ENCODE data around the gene CAMTA1. TPM values are rescaled to one million over a fixed set of nuclear protein-coding genes. Genes with fewer than 3 reads are reported as not detected.
A peak's percentile ranks its signal among the peaks of the same experiment; 100 is the strongest.

CAMTA1 gene
- total and polyA plus RNA-seq, 2 experiments from 2014 or later, result 213 to 341 TPM

DNA sequence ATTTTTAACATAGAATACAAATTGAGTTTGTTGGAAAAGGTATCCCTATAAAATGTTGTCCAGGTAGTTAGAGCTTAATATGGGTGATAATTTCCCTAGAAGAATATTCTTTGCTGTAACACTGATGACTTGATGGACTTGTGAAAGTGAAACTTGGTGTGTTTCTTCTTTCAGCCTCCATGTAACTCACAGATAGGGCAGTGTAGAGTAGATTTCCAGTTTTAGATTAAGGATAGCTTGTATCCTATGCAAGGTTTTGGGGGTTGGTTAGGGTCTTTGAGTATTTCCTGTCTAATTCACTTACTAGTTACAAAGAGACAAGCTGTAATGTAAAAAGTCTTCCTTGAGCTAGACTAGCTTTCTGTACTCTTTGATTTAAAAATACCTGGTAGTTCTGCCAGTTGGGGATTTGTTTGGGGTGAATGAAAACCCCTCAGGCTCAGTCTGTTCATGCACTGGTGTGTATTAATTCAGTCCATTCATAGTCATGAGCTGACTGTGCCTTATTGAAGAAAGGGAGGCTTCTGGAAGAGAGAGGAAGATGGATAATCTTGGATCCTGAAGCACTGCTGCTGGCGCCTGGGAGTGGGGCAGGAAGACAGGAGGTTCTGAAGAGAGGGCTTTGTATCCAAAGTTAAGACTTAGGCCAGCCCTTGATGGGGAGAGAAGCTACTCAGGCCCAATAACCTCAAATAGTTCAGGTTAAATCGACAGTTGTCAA lies 83.6 kb downstream of the CAMTA1 start:
- no peak for DNase-seq (ENCODE audit: low read depth in 1 of 2, low spot score in 1 of 2)
- Histone ChIP-seq H3K4me1 (ENCODE audit: low read depth) (peaks cover 15% of the 10 kb centered on the region), H3K4me3 (no peak overlapping the region), H3K27ac (peak overlapping the region; percentile 29), H3K9me3 (ENCODE audit: low read depth) (no peaks in the 10 kb centered on the region), H3K27me3 (no peaks in the 10 kb centered on the region), H3K36me3 (no peaks in the 10 kb centered on the region)
- TF ChIP-seq, protein P1, sequence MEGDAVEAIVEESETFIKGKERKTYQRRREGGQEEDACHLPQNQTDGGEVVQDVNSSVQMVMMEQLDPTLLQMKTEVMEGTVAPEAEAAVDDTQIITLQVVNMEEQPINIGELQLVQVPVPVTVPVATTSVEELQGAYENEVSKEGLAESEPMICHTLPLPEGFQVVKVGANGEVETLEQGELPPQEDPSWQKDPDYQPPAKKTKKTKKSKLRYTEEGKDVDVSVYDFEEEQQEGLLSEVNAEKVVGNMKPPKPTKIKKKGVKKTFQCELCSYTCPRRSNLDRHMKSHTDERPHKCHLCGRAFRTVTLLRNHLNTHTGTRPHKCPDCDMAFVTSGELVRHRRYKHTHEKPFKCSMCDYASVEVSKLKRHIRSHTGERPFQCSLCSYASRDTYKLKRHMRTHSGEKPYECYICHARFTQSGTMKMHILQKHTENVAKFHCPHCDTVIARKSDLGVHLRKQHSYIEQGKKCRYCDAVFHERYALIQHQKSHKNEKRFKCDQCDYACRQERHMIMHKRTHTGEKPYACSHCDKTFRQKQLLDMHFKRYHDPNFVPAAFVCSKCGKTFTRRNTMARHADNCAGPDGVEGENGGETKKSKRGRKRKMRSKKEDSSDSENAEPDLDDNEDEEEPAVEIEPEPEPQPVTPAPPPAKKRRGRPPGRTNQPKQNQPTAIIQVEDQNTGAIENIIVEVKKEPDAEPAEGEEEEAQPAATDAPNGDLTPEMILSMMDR (IDR thresholded peaks at IDR 0.05; ENCODE audit: low read depth, low read length), result no peak

GRCh38 chr1:6869545-6869944 lies 84.3 kb downstream of the CAMTA1 start:
- TF ChIP-seq, protein P1 (IDR thresholded peaks at IDR 0.05; ENCODE audit: low read depth, low read length), result no peak
- Histone ChIP-seq H3K27ac (no peak overlapping the region), H3K4me3 (no peak overlapping the region)

DNA sequence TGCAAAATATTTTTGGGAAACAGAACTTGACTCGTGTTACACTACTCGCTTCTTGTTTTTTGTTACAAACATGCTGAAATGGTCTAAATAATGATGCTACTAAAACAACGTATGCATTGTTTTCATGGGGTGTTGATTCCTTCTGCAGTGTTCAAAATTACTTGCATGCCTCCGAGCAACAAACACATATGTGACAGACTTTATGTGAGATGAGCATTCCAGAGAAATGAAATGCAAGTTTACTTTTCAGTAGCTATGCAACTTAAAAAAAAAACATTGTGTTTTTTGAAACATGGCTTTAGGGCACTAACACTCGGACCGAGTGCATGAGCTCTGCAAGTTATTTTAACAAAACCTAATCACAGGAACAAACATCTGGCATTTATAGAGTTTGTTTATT lies 84.8 kb downstream of the CAMTA1 start:
- H3K27ac ChIP-seq, result no peak overlapping the region

More at GRCh38 chr1:6869545-6869944, 84.3 kb downstream of the CAMTA1 start:
- no peak for DNase-seq (ENCODE audit: low read depth in 1 of 2, low spot score in 1 of 2)
- H3K4me1 ChIP-seq (ENCODE audit: low read depth), result peaks cover 15% of the 10 kb centered on the region
- no peaks in the 10 kb centered on the region for H3K9me3 ChIP-seq (ENCODE audit: low read depth)
- H3K36me3 ChIP-seq, result no peaks in the 10 kb centered on the region
- no peaks in the 10 kb centered on the region for H3K27me3 ChIP-seq

GRCh38 chr1:6870571-6870970 lies 85.3 kb downstream of the CAMTA1 start:
- Histone ChIP-seq H3K4me3 (no peak overlapping the region), H3K36me3 (no peaks in the 10 kb centered on the region), H3K4me1 (ENCODE audit: low read depth) (peaks cover 15% of the 10 kb centered on the region), H3K27ac (no peak overlapping the region), H3K27me3 (no peaks in the 10 kb centered on the region), H3K9me3 (ENCODE audit: low read depth) (no peaks in the 10 kb centered on the region)
- DNase-seq (ENCODE audit: low read depth in 1 of 2, low spot score in 1 of 2), result no peak
- TF ChIP-seq, protein P1 (IDR thresholded peaks at IDR 0.05; ENCODE audit: low read depth, low read length), result no peak

More for the DNA sequence above, 84.8 kb downstream of the CAMTA1 start:
- Histone ChIP-seq H3K27me3 (no peaks in the 10 kb centered on the region), H3K4me3 (no peak overlapping the region), H3K4me1 (ENCODE audit: low read depth) (peaks cover 15% of the 10 kb centered on the region), H3K9me3 (ENCODE audit: low read depth) (no peaks in the 10 kb centered on the region), H3K36me3 (no peaks in the 10 kb centered on the region)
- DNase-seq (ENCODE audit: low read depth in 1 of 2, low spot score in 1 of 2), result no peak
- TF ChIP-seq, protein P1 (IDR thresholded peaks at IDR 0.05; ENCODE audit: low read depth, low read length), result no peak

DNA sequence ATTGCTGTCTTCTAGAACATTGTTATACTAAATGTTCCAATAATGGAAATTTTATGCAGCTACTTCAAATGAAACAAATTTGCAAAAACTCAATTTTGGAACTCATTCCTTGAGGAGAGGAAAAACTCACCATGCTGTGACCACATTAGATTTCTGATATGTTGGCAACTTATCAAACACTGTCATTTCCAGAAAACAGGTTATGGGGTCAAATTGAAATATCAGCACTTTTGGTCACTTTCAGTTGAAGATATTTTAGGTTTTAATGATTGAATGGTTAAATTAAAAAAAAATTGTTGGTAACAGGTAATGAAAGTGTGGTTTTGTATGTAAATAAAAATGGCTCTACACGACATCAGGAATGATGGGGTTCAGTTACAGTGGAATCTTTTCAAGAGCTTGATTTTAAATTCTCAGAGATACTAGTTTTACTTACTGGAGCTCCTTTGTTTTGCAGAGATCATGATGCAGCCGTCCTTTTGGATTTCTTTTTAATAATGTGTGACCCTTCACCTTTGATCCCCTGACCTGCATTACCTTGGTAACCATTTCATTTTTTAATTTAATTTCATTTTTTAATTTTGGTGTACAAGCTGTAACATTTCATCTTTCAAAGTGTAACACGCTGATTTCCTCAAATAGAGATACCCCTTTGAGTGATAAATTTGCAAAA lies 86.2 kb downstream of the CAMTA1 start:
- Histone ChIP-seq H3K4me1 (ENCODE audit: low read depth) (peaks cover 15% of the 10 kb centered on the region), H3K27ac (no peak overlapping the region)
- TF ChIP-seq, protein P1 (IDR thresholded peaks at IDR 0.05; ENCODE audit: low read depth, low read length), result no peak

More for the DNA sequence above, 86.2 kb downstream of the CAMTA1 start:
- no peak for DNase-seq (ENCODE audit: low read depth in 1 of 2, low spot score in 1 of 2)
- Histone ChIP-seq H3K36me3 (no peaks in the 10 kb centered on the region), H3K9me3 (ENCODE audit: low read depth) (no peaks in the 10 kb centered on the region), H3K4me3 (no peak overlapping the region), H3K27me3 (no peaks in the 10 kb centered on the region)

All from cardiac muscle cell (in vitro differentiated cells and primary cell).